Uterus (tissue), 2 donors: ENCODE measurements around the gene SCG5.

Source experiments
- CTCF ChIP-seq, 4 experiments: fragments of 200-600 bp in 2 of 4; fragments of 450-650 bp in 2 of 4; sonication (generic) in 2 of 4; IDR thresholded peaks; one replicate each; pipeline ENCODE4 v1.5.1; 2016 to 2019; ENCODE audit warnings: antibody characterized with exemption in 4 of 4, mild to moderate bottlenecking in 2 of 4, moderate library complexity in 1 of 4
- POLR2A ChIP-seq, 2 donors: fragments of 450-650 bp; IDR thresholded peaks; one replicate each; pipeline ENCODE4 v1.6.1; 2016; ENCODE audit warnings: antibody characterized with exemption in 2 of 2, mild to moderate bottlenecking in 1 of 2, moderate library complexity in 1 of 2

- TF ChIP-seq POLR2A (IDR thresholded peaks at IDR 0.05), result no peak
- no peak for TF ChIP-seq CTCF (IDR thresholded peaks at IDR 0.05)
Observed at GRCh38 chr15:32718821-32719716, 77.6 kb downstream of the SCG5 start.
